GM21723 (cell line): ENCODE results near the gene NEDD8.
"Not testable (repeated sequence)": the region's sequence is repeated elsewhere in the genome, so short reads cannot be mapped to it uniquely, and the experiment has no call there.

Source experiments
- ATAC-seq: cut with Tn5 transposase; IDR thresholded peaks from one replicate; pipeline ENCODE4 v1.9.1; 2021; ENCODE audit warnings: mild to moderate bottlenecking, moderate library complexity; ENCODE audit not compliant: unreplicated experiment

NEDD8 gene

GRCh38 chr14:24249230-24250021 lies 17.3 kb upstream of the NEDD8 start:
- ATAC-seq = no peak

- no peak for ATAC-seq
Observed at GRCh38 chr14:24247422-24247821, 15.3 kb upstream of the NEDD8 start.

GRCh38 chr14:24246765-24247212 lies 14.6 kb upstream of the NEDD8 start:
- peak; percentile 33 for ATAC-seq

GRCh38 chr14:24245350-24245749 lies 13.2 kb upstream of the NEDD8 start:
- not testable (repeated sequence) for ATAC-seq

GRCh38 chr14:24243336-24243836 lies 11.2 kb upstream of the NEDD8 start:
- ATAC-seq = no peak

- ATAC-seq = peak; percentile 79
Observed at GRCh38 chr14:24241829-24242443, 9.8 kb upstream of the NEDD8 start.

GRCh38 chr14:24240110-24240918 lies 8.1 kb upstream of the NEDD8 start:
- ATAC-seq = no peak

- no peak for ATAC-seq
Observed at GRCh38 chr14:24238527-24239037, 6.4 kb upstream of the NEDD8 start.

GRCh38 chr14:24238123-24238522 lies 6.0 kb upstream of the NEDD8 start:
- ATAC-seq = no peak

GRCh38 chr14:24237463-24237955 lies 5.3 kb upstream of the NEDD8 start:
- ATAC-seq = no peak

- ATAC-seq = no peak
Observed at GRCh38 chr14:24236689-24237462, 4.7 kb upstream of the NEDD8 start.

- ATAC-seq = no peak
Observed at GRCh38 chr14:24235804-24236688, 3.9 kb upstream of the NEDD8 start.

GRCh38 chr14:24234095-24235005 lies 2.2 kb upstream of the NEDD8 start:
- ATAC-seq = no peak

- no peak for ATAC-seq
Observed at GRCh38 chr14:24233538-24233866, 1.3 kb upstream of the NEDD8 start.

- peak; percentile 58 for ATAC-seq
Observed at GRCh38 chr14:24232645-24233537, 724 bp upstream of the NEDD8 start, which contains the start of gene GMPR2. Gene GMPR2 (plus strand): TSS chr14:24232929. CDS start chr14:24233254, 325 bp downstream.

- peak; percentile 11 for ATAC-seq
Observed at GRCh38 chr14:24231263-24232120, 675 bp downstream of the NEDD8 start.
